Skin epidermis (tissue), 12 donors: ENCODE results near the gene SOX8.
"Not testable (repeated sequence)": the region's sequence is repeated elsewhere in the genome, so short reads cannot be mapped to it uniquely, and the experiment has no call there.

Source experiments
- H3K27ac ChIP-seq, 21 experiments: fragments of 200-600 bp; sonication (generic) in 11 of 21; one replicate each; pipeline ENCODE4 v1.5.0; 2020; ENCODE audit warnings: mild to moderate bottlenecking in 3 of 21, inconsistent platforms in 2 of 21, moderate library complexity in 2 of 21
- H3K4me3 ChIP-seq, 7 experiments: fragments of 200-600 bp; sonication (generic) in 2 of 7; one replicate each; pipeline ENCODE4 v1.5.0; 2020; ENCODE audit warnings: inconsistent platforms in 2 of 7, mild to moderate bottlenecking in 2 of 7, moderate library complexity in 1 of 7

Gene SOX8

DNA sequence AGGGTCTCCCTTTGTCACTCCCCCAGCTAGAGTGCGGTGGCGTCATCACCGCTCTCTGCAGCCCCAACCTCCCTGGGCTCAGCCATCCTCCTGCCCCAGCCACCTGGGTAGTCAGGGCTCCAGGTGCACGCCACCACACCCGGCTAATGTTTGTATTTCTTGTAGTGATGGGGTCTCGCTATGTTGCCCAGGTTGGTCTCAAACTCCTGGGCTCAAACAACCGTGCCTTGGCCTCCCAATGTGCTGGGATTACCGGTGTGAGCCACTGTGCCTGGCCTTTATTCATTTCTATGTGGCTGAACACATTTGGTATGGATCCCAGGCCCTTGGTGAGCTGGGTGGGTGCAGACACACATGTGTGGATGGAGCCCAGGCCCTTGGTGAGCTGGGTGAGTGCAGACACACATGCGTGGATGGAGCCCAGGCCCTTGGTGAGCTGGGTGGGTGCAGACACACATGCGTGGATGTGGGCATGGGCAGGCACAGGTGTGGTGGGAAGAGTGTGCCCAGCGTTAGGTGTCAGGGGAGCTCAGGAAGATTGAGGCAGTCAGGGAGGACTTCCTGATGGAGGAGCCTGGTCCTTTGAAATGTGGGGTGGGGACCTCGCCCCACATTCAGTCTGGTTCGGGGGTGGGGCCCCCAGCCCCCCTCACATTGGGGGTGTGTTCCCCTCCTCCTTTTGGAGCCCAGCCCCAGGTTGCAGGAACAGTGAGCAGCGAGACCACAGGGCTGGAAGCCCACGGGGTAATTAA lies 37.1 kb downstream of the SOX8 start:
- peak overlapping the region in 4 of 21 experiments; percentile 34 to 72 (median 56) for H3K27ac ChIP-seq
- no peak overlapping the region for H3K4me3 ChIP-seq

DNA sequence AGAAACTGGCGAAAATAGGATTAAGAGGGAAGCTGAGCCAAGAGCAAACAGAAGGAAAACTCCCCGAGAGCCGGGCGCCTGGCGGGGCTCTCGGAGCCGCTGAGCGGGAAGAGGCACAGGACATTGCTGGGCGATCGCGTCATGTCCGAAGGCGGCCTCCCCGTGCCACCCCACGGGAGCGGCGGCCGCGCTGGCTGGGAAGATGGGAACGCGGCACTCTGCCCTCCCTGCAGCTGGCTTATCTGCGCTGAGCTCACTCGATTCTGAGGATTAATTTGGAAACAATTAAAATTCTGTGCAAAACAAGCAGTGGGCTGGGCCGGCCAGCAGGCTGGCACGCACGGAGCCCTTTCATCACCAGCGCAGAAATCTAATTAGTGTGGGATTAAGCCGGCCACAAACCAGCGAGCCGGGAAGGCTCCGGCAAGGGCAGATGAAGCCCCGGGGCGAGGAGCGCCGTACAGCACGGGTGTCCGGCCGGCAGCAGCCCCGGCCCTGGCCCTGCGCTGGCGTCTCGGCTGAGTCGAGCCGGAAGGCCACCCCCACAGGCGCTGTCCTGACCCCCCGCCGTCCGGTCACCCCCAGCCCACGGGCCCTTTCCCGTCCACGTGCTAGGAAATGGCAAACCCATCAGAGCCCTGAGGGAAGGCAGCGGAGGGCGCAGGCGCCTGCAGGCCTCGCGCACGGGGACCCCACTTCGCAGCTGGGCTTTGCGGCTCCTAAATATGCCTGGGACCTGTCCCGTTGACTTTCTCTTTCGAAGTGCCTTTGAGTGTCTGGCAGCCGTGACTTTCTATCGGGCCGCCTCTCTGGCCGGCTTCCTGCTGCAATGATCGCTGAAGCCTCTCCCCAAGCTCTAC lies 37.9 kb downstream of the SOX8 start:
- Histone ChIP-seq H3K4me3 (peak overlapping the region in 2 of 7 experiments; percentile 15 to 28), H3K27ac (peak overlapping the region in 9 of 21 experiments; percentile 28 to 72 (median 38))

DNA sequence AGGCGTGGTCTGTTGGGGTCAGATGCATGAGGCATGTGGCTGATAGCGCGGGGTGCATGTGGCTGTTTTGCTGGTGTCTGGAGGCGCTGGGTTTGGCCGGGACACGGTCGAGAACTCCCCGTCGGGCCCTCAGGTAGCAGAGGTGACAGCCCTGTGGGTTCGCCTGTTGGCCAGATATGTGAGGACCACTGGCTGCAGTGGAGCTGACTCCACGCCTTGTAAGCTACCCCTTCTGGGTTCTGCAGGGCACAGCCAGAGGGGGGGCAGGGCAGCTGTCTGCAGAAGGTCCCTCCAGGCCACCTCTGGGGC lies 38.5 kb downstream of the SOX8 start:
- peak overlapping the region in 5 of 21 experiments; percentile 28 to 72 (median 58) for H3K27ac ChIP-seq
- no peak overlapping the region for H3K4me3 ChIP-seq

DNA sequence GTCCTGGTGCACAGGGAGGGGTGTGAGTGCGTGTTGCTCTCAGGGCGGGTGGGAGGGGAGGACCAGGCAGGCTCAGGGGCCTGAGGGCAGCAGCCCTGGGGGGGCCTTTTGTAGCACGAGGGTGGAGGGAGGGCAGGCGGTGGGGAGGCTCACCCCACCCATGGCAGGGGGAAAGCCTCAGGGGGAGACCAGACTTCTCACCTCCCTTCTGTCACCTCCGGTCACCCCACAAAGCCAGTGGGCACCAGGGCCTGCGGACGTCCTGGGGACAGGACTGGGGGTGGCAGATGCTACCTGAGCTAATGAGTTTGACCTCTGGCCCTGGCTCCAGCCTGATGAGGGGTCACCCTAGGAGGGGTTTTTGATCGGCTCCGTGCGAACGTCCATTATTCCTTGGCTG lies 39.0 kb downstream of the SOX8 start:
- Histone ChIP-seq H3K4me3 (no peak overlapping the region), H3K27ac (no peak overlapping the region)

DNA sequence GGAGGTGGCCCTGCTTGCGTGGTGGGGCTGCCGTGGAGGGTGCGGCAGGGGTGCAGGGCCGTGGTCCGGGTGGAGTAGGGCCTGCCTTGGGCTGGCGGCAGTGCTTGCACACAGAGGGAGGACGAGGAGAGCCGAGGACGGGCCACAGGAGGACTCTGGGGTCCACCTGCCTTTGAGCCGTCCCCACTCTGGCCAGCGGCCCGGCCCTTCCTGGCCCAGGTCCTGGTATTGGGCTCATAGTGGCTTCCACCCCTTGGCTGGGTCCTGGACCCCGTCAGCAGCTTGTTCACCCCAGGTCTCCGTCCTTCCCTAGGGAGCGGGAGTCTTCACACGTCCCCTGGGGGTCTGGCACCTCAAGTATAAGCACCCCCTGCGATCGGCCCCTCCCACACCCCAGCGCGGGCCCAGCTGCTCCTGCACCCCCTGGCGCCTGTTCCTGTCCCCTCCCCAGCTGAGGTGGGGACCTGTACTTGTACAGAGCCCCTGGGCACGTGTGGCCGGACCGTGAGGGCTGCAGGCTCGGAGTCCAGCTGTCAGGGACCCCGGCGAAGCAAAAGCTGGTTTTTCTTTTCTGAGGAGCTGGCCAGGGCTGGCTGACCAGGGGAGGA lies 40.1 kb downstream of the SOX8 start:
- Histone ChIP-seq H3K4me3 (no peak overlapping the region), H3K27ac (no peak overlapping the region)

DNA sequence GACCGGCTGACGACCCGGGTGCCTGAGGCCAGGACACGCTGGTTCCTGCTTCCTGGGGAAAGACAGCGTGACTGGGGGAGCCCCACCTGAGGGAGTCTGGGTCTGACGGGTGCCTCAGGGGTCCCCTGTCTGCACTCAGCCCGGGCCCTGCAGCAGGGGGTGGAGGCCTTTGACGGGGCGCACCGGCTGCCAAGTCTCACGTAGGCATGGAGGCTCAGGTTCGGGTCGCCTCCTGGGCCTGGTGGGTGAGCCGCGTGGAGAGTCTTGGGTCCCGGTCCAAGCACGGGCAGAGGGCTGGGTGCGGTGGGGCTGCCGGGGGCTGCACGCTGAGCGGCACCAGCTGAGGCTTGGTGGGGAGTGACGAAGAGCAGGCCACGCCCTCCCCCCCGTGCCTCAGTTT lies 40.9 kb downstream of the SOX8 start:
- no peak overlapping the region for H3K4me3 ChIP-seq

DNA sequence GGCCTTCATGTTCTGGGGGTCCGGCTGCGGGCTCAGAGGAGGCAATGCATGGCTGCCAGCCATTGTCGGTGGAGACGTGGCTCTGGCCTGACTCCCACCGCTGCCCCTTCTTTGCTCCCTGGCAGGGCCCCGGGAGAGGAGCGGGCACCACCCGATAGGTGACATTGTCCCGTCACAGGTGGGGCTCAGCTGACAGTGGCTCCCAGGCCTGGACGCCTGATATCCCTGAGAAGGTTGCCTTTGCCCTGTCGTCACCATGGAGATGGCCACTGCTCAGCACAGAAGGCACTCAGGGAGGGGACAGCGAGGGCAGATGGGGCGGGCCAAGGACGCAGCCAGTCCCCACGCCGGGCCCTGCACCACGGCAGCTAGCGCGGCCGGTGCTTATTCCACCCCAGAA lies 42.6 kb downstream of the SOX8 start:
- no peak overlapping the region for H3K4me3 ChIP-seq
- H3K27ac ChIP-seq = no peak overlapping the region

More for the DNA sequence above, 40.9 kb downstream of the SOX8 start:
- no peak overlapping the region for H3K27ac ChIP-seq

DNA sequence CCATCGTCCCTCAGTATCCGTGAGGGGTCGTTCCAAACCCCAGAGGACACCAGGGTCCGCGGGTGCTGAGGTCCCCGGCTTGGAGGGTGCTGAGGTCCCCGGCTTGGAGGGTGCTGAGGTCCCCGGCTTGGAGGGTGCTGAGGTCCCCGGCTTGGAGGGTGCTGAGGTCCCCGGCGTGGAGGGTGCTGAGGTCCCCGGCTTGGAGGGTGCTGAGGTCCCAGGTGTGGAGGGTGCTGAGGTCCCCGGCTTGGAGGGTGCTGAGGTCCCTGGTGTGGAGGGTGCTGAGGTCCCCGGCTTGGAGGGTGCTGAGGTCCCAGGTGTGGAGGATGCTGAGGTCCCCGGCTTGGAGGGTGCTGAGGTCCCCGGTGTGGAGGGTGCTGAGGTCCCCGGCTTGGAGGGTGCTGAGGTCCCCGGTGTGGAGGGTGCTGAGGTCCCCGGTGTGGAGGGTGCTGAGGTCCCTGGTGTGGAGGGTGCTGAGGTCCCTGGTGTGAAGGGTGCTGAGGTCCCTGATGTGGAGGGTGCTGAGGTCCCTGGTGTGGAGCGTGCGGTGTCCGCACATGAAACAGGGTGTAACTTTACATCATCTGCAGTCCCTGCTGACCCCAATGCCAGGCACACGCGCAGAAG lies 43.7 kb downstream of the SOX8 start:
- H3K4me3 ChIP-seq = not testable (repeated sequence)

DNA sequence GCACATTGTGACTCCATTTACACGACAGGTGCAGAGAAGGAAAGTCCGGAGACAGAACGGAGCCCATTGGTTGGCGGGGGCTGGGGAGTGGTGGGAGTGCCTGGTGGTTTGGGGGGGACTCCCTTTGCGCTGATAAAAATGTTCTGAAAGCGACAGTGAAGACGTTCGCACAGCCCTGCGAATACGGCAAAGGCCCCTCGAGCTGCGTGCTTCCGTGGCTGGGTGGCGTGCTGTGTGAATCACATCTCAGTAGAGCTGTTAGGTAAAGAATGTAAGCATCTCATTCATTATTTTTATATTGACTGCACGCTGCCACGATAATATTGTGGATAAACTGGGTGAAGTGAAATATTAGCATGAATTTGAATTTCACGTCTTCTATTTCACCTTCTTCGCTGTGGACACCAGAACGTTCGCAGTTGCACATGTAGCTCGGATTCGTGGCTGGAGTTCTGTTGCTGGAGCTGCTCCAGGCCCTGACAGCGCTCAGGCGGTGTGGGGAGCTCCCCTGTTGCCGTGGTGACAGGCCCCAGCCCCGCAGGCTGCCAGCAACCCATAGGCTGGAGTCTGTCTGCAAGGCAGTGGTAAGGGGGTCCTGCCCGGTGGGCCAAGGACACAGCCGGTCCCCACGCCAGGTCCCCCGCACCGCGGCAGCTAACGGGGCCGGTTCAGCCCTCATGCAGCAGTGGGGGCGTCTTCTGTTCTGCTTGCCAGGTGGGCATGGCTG lies 44.6 kb downstream of the SOX8 start:
- no peak overlapping the region for H3K4me3 ChIP-seq

More for the DNA sequence above, 43.7 kb downstream of the SOX8 start:
- H3K27ac ChIP-seq = not testable (repeated sequence)

DNA sequence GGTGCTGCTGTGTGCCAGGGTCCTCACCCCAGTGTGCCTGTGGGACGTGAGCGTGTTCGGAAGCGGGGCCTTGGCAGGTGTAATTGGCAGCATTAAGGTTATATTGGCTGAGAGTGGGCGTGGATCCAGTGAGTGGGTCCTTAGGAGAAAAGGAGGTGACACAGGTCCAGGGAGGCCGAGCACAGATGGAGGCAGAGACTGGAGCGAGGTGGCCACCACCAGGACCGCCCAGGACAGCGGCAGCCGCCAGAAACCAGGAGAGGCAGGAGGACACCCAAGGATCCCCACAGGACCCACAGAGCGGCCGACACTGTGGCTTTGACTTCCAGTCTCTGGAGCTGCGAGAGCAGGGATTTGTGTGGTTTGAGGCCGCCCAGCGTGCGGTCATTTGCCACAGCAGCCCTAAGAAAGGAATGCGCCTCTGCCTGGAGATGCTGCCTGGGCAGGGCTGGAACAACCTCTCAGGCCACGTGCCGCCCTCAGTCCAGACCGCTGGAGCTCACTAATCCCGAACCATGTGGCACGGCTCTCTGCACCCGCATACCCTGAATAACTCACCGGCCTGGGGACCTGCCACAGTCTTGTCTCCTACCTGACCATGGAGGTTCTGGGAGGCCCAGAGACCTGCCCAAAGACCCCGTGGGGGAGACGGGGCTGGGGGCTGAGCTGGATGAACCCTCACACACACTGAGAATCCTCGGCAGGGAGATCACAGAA lies 45.4 kb downstream of the SOX8 start:
- Histone ChIP-seq H3K27ac (no peak overlapping the region), H3K4me3 (no peak overlapping the region)

More for the DNA sequence above, 44.6 kb downstream of the SOX8 start:
- H3K27ac ChIP-seq = no peak overlapping the region

DNA sequence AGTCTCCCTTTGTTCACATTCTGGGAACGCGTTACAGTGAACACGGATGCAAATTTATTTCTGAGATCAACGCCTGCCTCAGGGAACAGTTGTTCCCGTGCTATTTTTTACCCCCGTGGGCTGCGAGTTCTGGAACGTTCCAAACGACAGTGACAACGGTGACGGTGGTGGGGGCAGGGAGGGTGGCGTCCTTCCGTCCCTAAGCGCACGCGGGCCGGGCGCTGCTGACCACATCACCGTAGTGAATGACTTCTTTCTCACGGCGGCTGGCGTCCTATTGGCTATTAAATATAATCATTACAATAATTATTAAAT lies 45.9 kb downstream of the SOX8 start:
- Histone ChIP-seq H3K4me3 (no peak overlapping the region), H3K27ac (no peak overlapping the region)

DNA sequence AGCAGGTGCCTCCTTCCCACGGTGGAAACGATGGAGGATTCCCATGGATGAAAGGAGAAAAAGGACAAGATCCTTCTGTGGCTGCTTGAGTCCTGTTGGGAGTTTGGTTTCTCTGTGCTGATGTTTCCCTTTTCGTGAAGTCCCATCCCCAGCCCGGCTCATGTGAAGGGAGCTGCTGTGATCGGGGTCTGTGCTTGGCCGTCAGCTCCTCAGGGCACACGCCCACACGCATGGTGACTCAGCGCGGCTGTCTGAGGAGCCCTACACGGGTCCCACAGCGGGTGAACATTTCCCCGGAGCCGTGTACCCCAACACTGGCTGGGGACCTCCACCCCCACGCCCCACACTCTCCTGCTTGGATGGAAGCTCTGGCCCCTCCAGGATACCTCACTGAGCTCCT lies 46.5 kb downstream of the SOX8 start:
- no peak overlapping the region for H3K27ac ChIP-seq
- no peak overlapping the region for H3K4me3 ChIP-seq

DNA sequence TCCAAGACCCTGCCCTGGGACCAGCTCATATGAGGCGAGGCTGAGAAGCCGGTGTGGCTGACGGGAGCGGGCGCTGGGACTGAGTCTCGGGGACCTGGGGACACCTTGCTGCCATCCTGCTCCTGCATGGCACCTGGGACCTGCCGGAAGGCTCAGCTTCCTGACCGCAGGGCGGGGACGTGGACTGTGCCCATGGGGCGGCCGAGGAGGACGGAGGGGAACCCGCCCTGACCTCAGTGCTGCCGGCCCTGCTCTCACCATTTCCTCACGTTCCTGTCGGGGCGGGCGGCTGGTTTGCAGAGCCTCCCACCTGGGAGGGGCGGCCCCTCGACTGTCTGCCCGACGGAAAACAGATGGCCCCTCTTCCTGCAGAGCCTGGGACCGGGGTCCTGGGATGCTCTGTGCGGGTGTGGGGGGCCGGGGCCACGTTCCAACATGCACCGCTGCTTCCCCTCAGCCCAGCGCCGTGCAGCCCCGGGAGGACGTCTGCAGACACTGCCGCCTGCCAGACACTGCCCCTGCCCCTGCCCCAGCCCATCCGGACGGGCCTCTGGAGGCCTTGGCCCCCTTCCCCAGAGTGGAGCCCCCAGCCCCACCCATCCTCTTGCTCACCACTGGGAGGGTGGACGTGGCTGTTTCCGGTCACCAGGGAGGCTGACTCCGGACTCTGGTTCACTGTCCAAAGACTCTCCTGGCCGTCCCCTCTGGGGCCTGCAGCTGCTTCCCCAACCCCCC lies 47.1 kb downstream of the SOX8 start:
- Histone ChIP-seq H3K27ac (no peak overlapping the region), H3K4me3 (no peak overlapping the region)

DNA sequence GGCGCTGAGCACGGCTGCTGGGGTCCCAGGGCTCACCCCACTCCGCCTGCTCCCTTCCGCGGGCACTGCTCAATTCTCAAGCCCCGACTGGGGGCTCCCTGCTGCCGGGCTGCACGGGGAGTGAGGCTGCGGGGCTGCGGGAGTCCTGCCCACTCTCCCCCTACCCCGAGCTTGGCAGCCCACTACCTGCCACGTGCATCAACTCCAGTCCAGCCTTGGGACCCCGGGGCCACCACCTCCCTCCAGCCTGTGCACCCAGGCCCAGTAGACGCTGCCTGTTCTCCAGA lies 47.6 kb downstream of the SOX8 start:
- no peak overlapping the region for H3K4me3 ChIP-seq
- no peak overlapping the region for H3K27ac ChIP-seq

DNA sequence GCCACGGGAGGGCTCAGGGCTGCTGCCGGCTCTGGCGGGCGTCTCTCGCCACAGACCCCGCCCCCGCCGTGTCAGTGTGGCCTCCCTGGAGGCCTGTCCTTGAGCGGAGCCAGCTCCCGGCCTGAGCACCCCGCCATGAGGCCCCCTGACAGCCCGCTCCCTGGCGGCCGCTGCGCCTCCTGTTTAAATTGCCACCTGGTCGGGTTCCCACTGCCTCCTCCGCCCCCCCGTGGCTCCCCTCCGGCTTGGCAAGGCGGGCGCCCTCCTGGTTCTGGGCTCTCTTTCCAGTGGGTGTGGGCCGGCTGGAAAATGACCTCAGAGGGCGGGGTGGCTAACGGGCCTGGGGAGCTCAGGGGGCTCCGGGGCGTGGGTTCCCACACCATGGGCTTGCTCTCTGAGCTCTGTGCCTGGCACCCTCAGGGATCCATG lies 48.9 kb downstream of the SOX8 start:
- Histone ChIP-seq H3K27ac (no peak overlapping the region), H3K4me3 (no peak overlapping the region)

DNA sequence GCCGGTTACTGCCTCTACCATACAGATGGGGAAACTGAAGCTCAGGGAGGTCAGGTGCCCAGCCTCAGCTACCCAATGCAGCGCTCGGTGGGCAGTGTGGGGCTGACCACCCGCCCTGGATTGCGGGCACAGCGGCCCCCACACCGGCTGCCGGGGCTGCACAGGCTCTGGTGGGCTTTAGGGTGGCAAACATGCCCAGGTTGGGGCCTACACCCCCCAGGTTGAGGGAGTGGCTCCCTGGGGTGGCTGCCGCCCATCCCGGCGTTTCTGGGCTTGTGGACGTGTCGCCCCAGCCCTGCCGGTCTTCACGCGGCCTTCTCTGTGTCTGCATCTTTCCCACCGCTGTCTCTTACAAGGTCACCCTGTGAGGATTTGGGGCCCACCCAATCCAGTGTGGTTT lies 50.1 kb downstream of the SOX8 start:
- no peak overlapping the region for H3K4me3 ChIP-seq
- H3K27ac ChIP-seq = no peak overlapping the region

DNA sequence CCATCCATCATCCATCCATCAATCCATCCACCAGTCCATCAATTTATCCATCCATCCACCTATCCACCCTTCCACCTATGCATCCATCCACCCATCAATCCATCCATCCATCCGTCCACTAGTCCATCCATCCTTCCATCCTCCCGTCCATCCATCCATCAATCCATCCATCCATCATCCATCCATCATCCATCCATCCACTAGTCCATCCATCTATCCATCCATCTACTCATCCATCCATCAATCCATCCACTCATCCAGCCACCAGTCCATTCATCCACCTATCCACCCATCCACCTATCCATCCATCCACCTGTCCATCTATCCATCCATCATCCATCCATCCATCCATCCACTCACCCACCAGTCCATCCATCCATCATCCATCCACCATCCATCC lies 51.0 kb downstream of the SOX8 start:
- no peak overlapping the region for H3K4me3 ChIP-seq
- H3K27ac ChIP-seq = no peak overlapping the region

DNA sequence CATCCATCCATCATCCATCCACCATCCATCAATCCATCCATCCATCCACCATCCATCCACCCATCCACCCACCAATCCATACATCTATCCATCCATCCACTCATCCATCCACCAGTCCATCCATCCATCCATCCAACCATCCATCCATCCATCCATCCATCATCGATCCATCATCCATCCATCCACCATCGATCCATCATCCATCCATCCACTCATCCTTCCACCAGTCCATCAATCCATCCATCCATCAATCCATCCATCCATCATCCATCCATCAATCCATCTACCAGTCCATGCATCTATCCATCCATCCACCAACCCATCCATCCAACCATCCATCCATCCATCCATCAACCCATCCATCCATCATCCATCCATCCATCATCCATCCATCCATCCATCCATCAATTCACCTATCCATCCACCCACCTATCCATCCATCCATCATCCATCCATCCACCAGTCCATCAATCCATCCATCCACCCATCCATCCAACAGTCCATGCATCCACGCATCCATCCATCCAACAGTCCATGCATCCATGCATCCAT lies 51.6 kb downstream of the SOX8 start:
- no peak overlapping the region for H3K4me3 ChIP-seq
- no peak overlapping the region for H3K27ac ChIP-seq
